ENCODE measurements around the gene GSTM3.

The GSTM3 gene

GRCh38 chr1:109740615-109741373, at the start of gene GSTM3:
Gene GSTM3, minus strand, starts transcription at chr1:109741038. Its CDS starts 751 bp downstream, at chr1:109740287.
- peak; percentile 20 for DNase-seq (ENCODE audit: low spot score)

GRCh38 chr1:109790329-109790728, 49.5 kb upstream of the GSTM3 start:
- no peak for DNase-seq (ENCODE audit: low spot score)

GRCh38 chr1:109789551-109790180, 48.8 kb upstream of the GSTM3 start:
- DNase-seq (ENCODE audit: low spot score) = no peak

GRCh38 chr1:109788695-109789521, 48.1 kb upstream of the GSTM3 start:
- no peak for DNase-seq (ENCODE audit: low spot score)

- no peak for DNase-seq (ENCODE audit: low spot score)
These were observed 47.2 kb upstream of the GSTM3 start for GRCh38 chr1:109787845-109788601.

- no peak for DNase-seq (ENCODE audit: low spot score)
These were observed 46.5 kb upstream of the GSTM3 start for GRCh38 chr1:109787211-109787844.

- no peak for DNase-seq (ENCODE audit: low spot score)
These were observed 45.7 kb upstream of the GSTM3 start for GRCh38 chr1:109786531-109787021.

- no peak for DNase-seq (ENCODE audit: low spot score)
These were observed 45.3 kb upstream of the GSTM3 start for GRCh38 chr1:109786112-109786480.

GRCh38 chr1:109785446-109786111, 44.7 kb upstream of the GSTM3 start:
- no peak for DNase-seq (ENCODE audit: low spot score)

- DNase-seq (ENCODE audit: low spot score) = no peak
These were observed 43.9 kb upstream of the GSTM3 start for GRCh38 chr1:109784551-109785252.

GRCh38 chr1:109783436-109783835, 42.6 kb upstream of the GSTM3 start:
- no peak for DNase-seq (ENCODE audit: low spot score)

- no peak for DNase-seq (ENCODE audit: low spot score)
These were observed 42.1 kb upstream of the GSTM3 start for GRCh38 chr1:109782927-109783326.

GRCh38 chr1:109782514-109782913, 41.7 kb upstream of the GSTM3 start:
- no peak for DNase-seq (ENCODE audit: low spot score)

- DNase-seq (ENCODE audit: low spot score) = no peak
These were observed 41.0 kb upstream of the GSTM3 start for GRCh38 chr1:109781806-109782205.

- DNase-seq (ENCODE audit: low spot score) = no peak
These were observed 40.1 kb upstream of the GSTM3 start for GRCh38 chr1:109780982-109781381.

GRCh38 chr1:109777980-109778625, 37.3 kb upstream of the GSTM3 start:
- no peak for DNase-seq (ENCODE audit: low spot score)

- DNase-seq (ENCODE audit: low spot score) = no peak
These were observed 36.6 kb upstream of the GSTM3 start for GRCh38 chr1:109777436-109777835.

- peak; percentile 80 for DNase-seq (ENCODE audit: low spot score)
These were observed 36.1 kb upstream of the GSTM3 start for GRCh38 chr1:109776911-109777310.

- no peak for DNase-seq (ENCODE audit: low spot score)
These were observed 35.5 kb upstream of the GSTM3 start for GRCh38 chr1:109776206-109776835.

Measured in putamen (tissue), 1 donor.